Osteoblast (primary cell): ENCODE results near the gene HAND1. TPM values are rescaled to one million over a fixed set of nuclear protein-coding genes. Genes with fewer than 3 reads are reported as not detected.

Experiments used
- DNase-seq: peaks from one replicate; pipeline ENCODE4 v3.0.0; 2011; ENCODE audit warnings: low spot score, mixed read lengths; ENCODE audit not compliant: insufficient read length; ENCODE audit errors: missing footprints
- H2AFZ ChIP-seq: 2 replicates; pipeline ENCODE4 v1.6.0; 2011; ENCODE audit warnings: mild to moderate bottlenecking, low read length
- H3K27ac ChIP-seq: 2 replicates; pipeline ENCODE4 v1.5.1; 2011; ENCODE audit warnings: mild to moderate bottlenecking, low read depth, low read length, moderate library complexity
- H3K27me3 ChIP-seq: 2 replicates; pipeline ENCODE4 v1.6.0; 2012; ENCODE audit warnings: mild to moderate bottlenecking, control low read depth, inconsistent platforms, low read length, moderate library complexity; ENCODE audit not compliant: insufficient read depth
- H3K36me3 ChIP-seq: 2 replicates; pipeline ENCODE4 v1.5.1; 2011; ENCODE audit warnings: mild to moderate bottlenecking, low read length, control low read depth, moderate library complexity; ENCODE audit not compliant: insufficient read depth
- H3K4me1 ChIP-seq: 2 replicates; pipeline ENCODE4 v1.5.1; 2011; ENCODE audit warnings: mild to moderate bottlenecking, low read length, control low read depth, moderate library complexity; ENCODE audit not compliant: insufficient read depth
- H3K4me2 ChIP-seq: 2 replicates; pipeline ENCODE4 v1.6.0; 2011; ENCODE audit warnings: mild to moderate bottlenecking, low read length; ENCODE audit not compliant: insufficient read depth
- H3K4me3 ChIP-seq: fragments of 200-600 bp; sonication (generic); 3 replicates; pipeline ENCODE4 v1.5.1; 2012; ENCODE audit warnings: mild to moderate bottlenecking, low read length, inconsistent platforms; ENCODE audit not compliant: insufficient read depth
- H3K79me2 ChIP-seq: 2 replicates; pipeline ENCODE4 v1.6.0; 2012; ENCODE audit warnings: mild to moderate bottlenecking, low read length, control low read depth, inconsistent platforms; ENCODE audit not compliant: insufficient read depth
- H3K9me3 ChIP-seq: 2 replicates; pipeline ENCODE4 v1.5.1; 2011; ENCODE audit warnings: low read depth, low read length, control low read depth
- H4K20me1 ChIP-seq: 2 replicates; pipeline ENCODE4 v1.6.0; 2012; ENCODE audit warnings: mild to moderate bottlenecking, low read length, control low read depth; ENCODE audit not compliant: insufficient read depth
- CTCF ChIP-seq: IDR thresholded peaks from 2 replicates; pipeline ENCODE4 v1.5.1; 2011; ENCODE audit warnings: mild to moderate bottlenecking, low read depth, low read length, moderate library complexity; ENCODE audit errors: extremely low read depth
- total RNA-seq: library from RNA; depleted of rRNA; stranded (reverse); fragments of >200 nt; gene quantifications from 2 replicates; pipeline ENCODE4 v1.2.3, GENCODE V29; 2012

The HAND1 gene
- total RNA-seq, 1 donor = not detected

- H3K36me3 ChIP-seq = no peaks in the 10 kb centered on the region
- H4K20me1 ChIP-seq = no peaks in the 10 kb centered on the region
- no peak overlapping the region for H3K4me3 ChIP-seq
- no peak overlapping the region for H3K4me2 ChIP-seq
- no peak overlapping the region for H2AFZ ChIP-seq
- H3K27me3 ChIP-seq = peaks cover 93% of the 10 kb centered on the region
- no peaks in the 10 kb centered on the region for H3K4me1 ChIP-seq
- TF ChIP-seq CTCF = no peak
- H3K79me2 ChIP-seq = no peaks in the 10 kb centered on the region
- H3K9me3 ChIP-seq = no peaks in the 10 kb centered on the region
- DNase-seq = peak; percentile 77
- no peak overlapping the region for H3K27ac ChIP-seq
Measured at GRCh38 chr5:154473581-154474283, 4.3 kb downstream of the HAND1 start.

- H4K20me1 ChIP-seq = no peaks in the 10 kb centered on the region
- no peak overlapping the region for H3K4me3 ChIP-seq
- no peak overlapping the region for H3K27ac ChIP-seq
- H2AFZ ChIP-seq = no peak overlapping the region
- H3K36me3 ChIP-seq = no peaks in the 10 kb centered on the region
- peaks cover 88% of the 10 kb centered on the region for H3K27me3 ChIP-seq
- H3K4me2 ChIP-seq = no peak overlapping the region
- no peaks in the 10 kb centered on the region for H3K79me2 ChIP-seq
- TF ChIP-seq CTCF = no peak
- DNase-seq = peak; percentile 86
- H3K4me1 ChIP-seq = no peaks in the 10 kb centered on the region
- no peaks in the 10 kb centered on the region for H3K9me3 ChIP-seq
Measured at GRCh38 chr5:154472871-154473580, 5.0 kb downstream of the HAND1 start.

GRCh38 chr5:154470947-154471870, 6.8 kb downstream of the HAND1 start:
- H3K4me3 ChIP-seq = no peak overlapping the region
- peak; percentile 83 for DNase-seq
- H3K27me3 ChIP-seq = peaks cover 70% of the 10 kb centered on the region
- no peaks in the 10 kb centered on the region for H3K79me2 ChIP-seq
- no peaks in the 10 kb centered on the region for H3K36me3 ChIP-seq
- H3K9me3 ChIP-seq = no peaks in the 10 kb centered on the region
- peak overlapping the region; percentile 32 for H3K4me2 ChIP-seq
- no peaks in the 10 kb centered on the region for H4K20me1 ChIP-seq
- TF ChIP-seq CTCF = no peak
- no peak overlapping the region for H2AFZ ChIP-seq
- H3K27ac ChIP-seq = no peak overlapping the region
- no peaks in the 10 kb centered on the region for H3K4me1 ChIP-seq

- Histone ChIP-seq H3K27ac (no peak overlapping the region), H3K36me3 (no peaks in the 10 kb centered on the region), H3K27me3 (peaks cover 59% of the 10 kb centered on the region), H3K4me2 (no peak overlapping the region), H3K4me1 (no peaks in the 10 kb centered on the region), H3K79me2 (no peaks in the 10 kb centered on the region), H3K9me3 (no peaks in the 10 kb centered on the region), H4K20me1 (no peaks in the 10 kb centered on the region), H2AFZ (no peak overlapping the region), H3K4me3 (no peak overlapping the region)
- TF ChIP-seq CTCF = no peak
- DNase-seq = no peak
Measured at GRCh38 chr5:154470137-154470536, 7.9 kb downstream of the HAND1 start.
